Stomach (tissue), 4 donors: Measurements from ENCODE around the gene CTNND1.

ENCODE experiments used
- POLR2A ChIP-seq, 4 donors: fragments of 450-650 bp; IDR thresholded peaks; one replicate each; pipeline ENCODE4 v1.6.1; 2016; ENCODE audit warnings: antibody characterized with exemption in 4 of 4, control low read depth in 2 of 4, mild to moderate bottlenecking in 1 of 4, moderate library complexity in 1 of 4
- TF ChIP-seq, protein P1 (sequence below), 7 experiments: fragments of 450-650 bp in 4 of 7; fragments of 200-600 bp in 3 of 7; sonication (generic) in 3 of 7; IDR thresholded peaks; one replicate each; pipeline ENCODE4 v1.5.1; 2016 to 2019; ENCODE audit warnings: antibody characterized with exemption in 7 of 7, control low read depth in 2 of 7, mild to moderate bottlenecking in 1 of 7

DNA sequence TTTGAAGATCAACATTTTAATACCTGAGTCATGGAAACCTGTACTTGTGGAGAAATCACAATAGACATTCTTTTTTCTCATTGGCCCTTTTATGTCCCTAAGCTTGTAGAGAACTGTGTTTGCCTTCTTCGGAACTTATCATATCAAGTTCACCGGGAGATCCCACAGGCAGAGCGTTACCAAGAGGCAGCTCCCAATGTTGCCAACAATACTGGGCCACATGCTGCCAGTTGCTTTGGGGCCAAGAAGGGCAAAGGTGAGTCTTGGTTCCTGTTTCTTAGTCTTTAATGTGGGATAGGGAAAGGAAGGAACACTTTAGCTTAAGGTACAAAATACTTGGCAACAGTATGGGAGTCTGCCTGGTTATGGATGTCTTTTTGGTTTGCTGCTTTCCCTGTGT is 44.2 kb downstream of the CTNND1 start:
- no peak for TF ChIP-seq POLR2A (IDR thresholded peaks at IDR 0.05)
- TF ChIP-seq, protein P1, sequence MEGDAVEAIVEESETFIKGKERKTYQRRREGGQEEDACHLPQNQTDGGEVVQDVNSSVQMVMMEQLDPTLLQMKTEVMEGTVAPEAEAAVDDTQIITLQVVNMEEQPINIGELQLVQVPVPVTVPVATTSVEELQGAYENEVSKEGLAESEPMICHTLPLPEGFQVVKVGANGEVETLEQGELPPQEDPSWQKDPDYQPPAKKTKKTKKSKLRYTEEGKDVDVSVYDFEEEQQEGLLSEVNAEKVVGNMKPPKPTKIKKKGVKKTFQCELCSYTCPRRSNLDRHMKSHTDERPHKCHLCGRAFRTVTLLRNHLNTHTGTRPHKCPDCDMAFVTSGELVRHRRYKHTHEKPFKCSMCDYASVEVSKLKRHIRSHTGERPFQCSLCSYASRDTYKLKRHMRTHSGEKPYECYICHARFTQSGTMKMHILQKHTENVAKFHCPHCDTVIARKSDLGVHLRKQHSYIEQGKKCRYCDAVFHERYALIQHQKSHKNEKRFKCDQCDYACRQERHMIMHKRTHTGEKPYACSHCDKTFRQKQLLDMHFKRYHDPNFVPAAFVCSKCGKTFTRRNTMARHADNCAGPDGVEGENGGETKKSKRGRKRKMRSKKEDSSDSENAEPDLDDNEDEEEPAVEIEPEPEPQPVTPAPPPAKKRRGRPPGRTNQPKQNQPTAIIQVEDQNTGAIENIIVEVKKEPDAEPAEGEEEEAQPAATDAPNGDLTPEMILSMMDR (IDR thresholded peaks at IDR 0.05), result no peak
